ENCODE results near the gene FIBCD1. TPM values are rescaled to one million over a fixed set of nuclear protein-coding genes. Genes with fewer than 3 reads are reported as not detected.

Gene FIBCD1
- total RNA-seq, 6 experiments from 2014 or later = not detected

DNA sequence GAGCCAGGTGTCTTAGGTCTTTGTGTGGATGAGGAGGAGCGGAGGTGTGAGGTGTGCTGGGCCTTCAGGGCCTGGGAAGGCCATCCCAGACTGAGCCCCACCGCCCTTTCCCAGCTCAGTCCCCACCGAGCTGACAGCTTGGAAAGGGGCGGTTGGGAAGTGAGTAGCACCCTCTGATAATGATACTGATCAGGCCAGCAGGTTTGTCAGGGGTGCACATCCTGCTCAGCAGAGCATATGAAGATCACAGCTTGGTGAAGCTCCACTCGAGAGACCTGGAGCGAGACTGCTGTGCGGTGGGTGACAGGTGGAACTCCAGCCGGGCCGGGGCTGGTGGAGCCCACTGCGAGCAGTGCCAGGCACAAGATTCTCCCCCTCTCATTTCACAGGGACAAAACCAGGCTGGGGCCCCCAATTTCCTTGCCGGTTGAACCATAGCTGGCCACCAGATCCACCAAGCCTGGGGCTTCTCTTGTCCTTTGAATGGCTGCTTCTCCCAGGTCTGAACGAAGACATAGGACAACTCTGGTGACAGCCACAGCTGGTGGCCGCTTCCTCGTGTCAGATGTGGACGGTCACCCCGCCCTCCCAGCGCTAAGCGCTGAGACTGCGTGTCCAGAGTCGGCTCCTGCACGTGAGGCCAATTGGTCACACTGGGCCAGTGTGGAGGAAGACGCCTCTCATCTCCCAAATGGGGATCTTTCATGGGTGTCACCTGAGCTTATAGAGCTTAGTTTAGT lies 50.7 kb downstream of the FIBCD1 start:
- Histone ChIP-seq H3K27me3 (no peaks in the 10 kb centered on the region), H3K4me3 (no peak overlapping the region), H3K27ac (no peak overlapping the region), H3K36me3 (peaks cover 0 to 42% (median 25%) of the 10 kb centered on the region in 4 donors), H3K4me1 (no peaks in the 10 kb centered on the region), H3K9me3 (no peaks in the 10 kb centered on the region)
- 68% methylated on average over 3 of the region's 22 CpGs for WGBS (ENCODE audit: insufficient coverage, low coverage, low lambda C conversion rate, missing lambda C conversion rate)
- DNase-seq (no peak), ATAC-seq (no peak)
- TF ChIP-seq, protein P1, sequence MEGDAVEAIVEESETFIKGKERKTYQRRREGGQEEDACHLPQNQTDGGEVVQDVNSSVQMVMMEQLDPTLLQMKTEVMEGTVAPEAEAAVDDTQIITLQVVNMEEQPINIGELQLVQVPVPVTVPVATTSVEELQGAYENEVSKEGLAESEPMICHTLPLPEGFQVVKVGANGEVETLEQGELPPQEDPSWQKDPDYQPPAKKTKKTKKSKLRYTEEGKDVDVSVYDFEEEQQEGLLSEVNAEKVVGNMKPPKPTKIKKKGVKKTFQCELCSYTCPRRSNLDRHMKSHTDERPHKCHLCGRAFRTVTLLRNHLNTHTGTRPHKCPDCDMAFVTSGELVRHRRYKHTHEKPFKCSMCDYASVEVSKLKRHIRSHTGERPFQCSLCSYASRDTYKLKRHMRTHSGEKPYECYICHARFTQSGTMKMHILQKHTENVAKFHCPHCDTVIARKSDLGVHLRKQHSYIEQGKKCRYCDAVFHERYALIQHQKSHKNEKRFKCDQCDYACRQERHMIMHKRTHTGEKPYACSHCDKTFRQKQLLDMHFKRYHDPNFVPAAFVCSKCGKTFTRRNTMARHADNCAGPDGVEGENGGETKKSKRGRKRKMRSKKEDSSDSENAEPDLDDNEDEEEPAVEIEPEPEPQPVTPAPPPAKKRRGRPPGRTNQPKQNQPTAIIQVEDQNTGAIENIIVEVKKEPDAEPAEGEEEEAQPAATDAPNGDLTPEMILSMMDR (IDR thresholded peaks at IDR 0.05) = no peak
- TF ChIP-seq POLR2A (IDR thresholded peaks at IDR 0.05) = no peak
- intact Hi-C loops (cut with DNase I) = no loop called here

DNA sequence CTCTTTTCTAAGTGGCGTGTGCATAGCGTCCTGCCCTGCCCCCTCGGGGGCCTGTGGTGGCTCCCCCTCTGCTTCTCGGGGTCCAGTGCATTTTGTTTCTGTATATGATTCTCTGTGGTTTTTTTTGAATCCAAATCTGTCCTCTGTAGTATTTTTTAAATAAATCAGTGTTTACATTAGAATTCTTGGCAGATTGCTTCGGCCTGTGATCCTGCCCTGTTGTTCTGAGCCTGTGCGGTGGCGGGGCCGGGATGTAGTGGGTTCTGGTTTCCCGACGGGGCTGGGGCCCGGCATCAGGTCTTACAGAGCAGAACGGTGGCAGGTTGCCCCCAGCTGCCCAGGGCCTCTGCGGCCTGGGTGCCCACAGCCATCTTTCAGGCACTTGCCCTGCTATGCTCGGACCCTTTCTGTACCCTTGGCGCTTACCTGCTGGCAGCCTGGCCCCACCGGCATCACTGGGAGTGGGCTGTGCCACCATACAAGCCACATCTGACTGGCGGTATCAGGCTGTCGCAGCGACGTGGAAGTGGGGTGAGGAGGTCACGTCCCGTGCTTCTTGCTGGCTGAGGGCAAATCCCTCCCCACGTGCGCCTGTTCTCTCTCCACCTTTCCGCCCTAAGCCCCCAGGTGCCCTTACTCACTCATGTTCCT lies 51.4 kb downstream of the FIBCD1 start:
- Histone ChIP-seq H3K27me3 (no peaks in the 10 kb centered on the region), H3K36me3 (peaks cover 0 to 44% (median 25%) of the 10 kb centered on the region in 4 donors), H3K4me3 (no peak overlapping the region), H3K27ac (no peak overlapping the region), H3K4me1 (no peaks in the 10 kb centered on the region), H3K9me3 (no peaks in the 10 kb centered on the region)
- WGBS (ENCODE audit: insufficient coverage, low coverage, low lambda C conversion rate, missing lambda C conversion rate) = 84% methylated on average over 15 of the region's 25 CpGs
- intact Hi-C loops (cut with DNase I) = no loop called here
- ATAC-seq = no peak
- no peak for TF ChIP-seq POLR2A (IDR thresholded peaks at IDR 0.05)
- TF ChIP-seq, protein P1 (IDR thresholded peaks at IDR 0.05) = no peak
- DNase-seq = no peak

DNA sequence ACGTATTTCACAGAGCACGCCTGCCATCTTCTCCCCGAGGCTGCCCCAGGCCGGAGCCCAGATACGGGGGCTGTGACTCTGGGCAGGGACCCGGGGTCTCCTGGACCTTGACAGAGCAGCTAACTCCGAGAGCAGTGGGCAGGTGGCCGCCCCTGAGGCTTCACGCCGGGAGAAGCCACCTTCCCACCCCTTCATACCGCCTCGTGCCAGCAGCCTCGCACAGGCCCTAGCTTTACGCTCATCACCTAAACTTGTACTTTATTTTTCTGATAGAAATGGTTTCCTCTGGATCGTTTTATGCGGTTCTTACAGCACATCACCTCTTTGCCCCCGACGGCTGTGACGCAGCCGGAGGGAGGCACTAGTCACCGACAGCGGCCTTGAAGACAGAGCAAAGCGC lies 52.1 kb downstream of the FIBCD1 start:
- no peaks in the 10 kb centered on the region for H3K4me1 ChIP-seq
- H3K4me3 ChIP-seq = no peak overlapping the region
- no peaks in the 10 kb centered on the region for H3K9me3 ChIP-seq
- peaks cover 0 to 47% (median 26%) of the 10 kb centered on the region in 4 donors for H3K36me3 ChIP-seq
- H3K27me3 ChIP-seq = no peaks in the 10 kb centered on the region
- intact Hi-C loops (cut with DNase I) = no loop called here
- 81% methylated on average over 5 of the region's 23 CpGs for WGBS (ENCODE audit: insufficient coverage, low coverage, low lambda C conversion rate, missing lambda C conversion rate)
- TF ChIP-seq POLR2A (IDR thresholded peaks at IDR 0.05) = no peak
- TF ChIP-seq, protein P1 (IDR thresholded peaks at IDR 0.05) = no peak
- ATAC-seq (no peak), DNase-seq (no peak)
- no peak overlapping the region for H3K27ac ChIP-seq

DNA sequence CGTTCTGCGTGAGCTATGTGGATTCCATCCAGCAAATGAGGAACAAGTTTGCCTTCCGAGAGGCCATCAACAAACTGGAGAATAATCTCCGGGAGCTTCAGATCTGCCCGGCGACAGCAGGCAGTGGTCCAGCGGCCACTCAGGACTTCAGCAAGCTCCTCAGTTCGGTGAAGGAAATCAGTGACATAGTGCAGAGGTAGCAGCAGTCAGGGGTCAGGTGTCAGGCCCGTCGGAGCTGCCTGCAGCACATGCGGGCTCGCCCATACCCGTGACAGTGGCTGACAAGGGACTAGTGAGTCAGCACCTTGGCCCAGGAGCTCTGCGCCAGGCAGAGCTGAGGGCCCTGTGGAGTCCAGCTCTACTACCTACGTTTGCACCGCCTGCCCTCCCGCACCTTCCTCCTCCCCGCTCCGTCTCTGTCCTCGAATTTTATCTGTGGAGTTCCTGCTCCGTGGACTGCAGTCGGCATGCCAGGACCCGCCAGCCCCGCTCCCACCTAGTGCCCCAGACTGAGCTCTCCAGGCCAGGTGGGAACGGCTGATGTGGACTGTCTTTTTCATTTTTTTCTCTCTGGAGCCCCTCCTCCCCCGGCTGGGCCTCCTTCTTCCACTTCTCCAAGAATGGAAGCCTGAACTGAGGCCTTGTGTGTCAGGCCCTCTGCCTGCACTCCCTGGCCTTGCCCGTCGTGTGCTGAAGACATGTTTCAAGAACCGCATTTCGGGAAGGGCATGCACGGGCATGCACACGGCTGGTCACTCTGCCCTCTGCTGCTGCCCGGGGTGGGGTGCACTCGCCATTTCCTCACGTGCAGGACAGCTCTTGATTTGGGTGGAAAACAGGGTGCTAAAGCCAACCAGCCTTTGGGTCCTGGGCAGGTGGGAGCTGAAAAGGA lies 53.3 kb downstream of the FIBCD1 start:
- intact Hi-C loops (cut with DNase I) = no loop called here
- DNase-seq (no peak), ATAC-seq (no peak)
- Histone ChIP-seq H3K27ac (no peak overlapping the region), H3K4me3 (no peak overlapping the region), H3K9me3 (no peaks in the 10 kb centered on the region), H3K4me1 (no peaks in the 10 kb centered on the region), H3K27me3 (no peaks in the 10 kb centered on the region), H3K36me3 (peaks cover 0 to 59% (median 31%) of the 10 kb centered on the region in 4 donors)
- 84% methylated on average over 7 of the region's 35 CpGs for WGBS (ENCODE audit: insufficient coverage, low coverage, low lambda C conversion rate, missing lambda C conversion rate)
- TF ChIP-seq POLR2A (IDR thresholded peaks at IDR 0.05) = no peak
- TF ChIP-seq, protein P1 (IDR thresholded peaks at IDR 0.05) = no peak
